Measurements from ENCODE around the gene PPP1R9A.

Gene PPP1R9A

GRCh38 chr7:94908323-94909178, 1.2 kb downstream of the PPP1R9A start:
- no peak for DNase-seq (ENCODE audit: low read depth, low spot score)
- no peak overlapping the region for H3K27ac ChIP-seq

GRCh38 chr7:94909179-94909466, 1.7 kb downstream of the PPP1R9A start:
- DNase-seq (ENCODE audit: low read depth, low spot score) = no peak
- no peak overlapping the region for H3K27ac ChIP-seq

- no peak for DNase-seq (ENCODE audit: low read depth, low spot score)
- no peak overlapping the region for H3K27ac ChIP-seq
Observed at GRCh38 chr7:94912085-94912484, 4.7 kb downstream of the PPP1R9A start.

- no peak for DNase-seq (ENCODE audit: low read depth, low spot score)
- H3K27ac ChIP-seq = no peak overlapping the region
Observed at GRCh38 chr7:94913391-94913790, 6.0 kb downstream of the PPP1R9A start.

GRCh38 chr7:94921911-94922310, 14.5 kb downstream of the PPP1R9A start:
- DNase-seq (ENCODE audit: low read depth, low spot score) = no peak
- H3K27ac ChIP-seq = no peak overlapping the region

- DNase-seq (ENCODE audit: low read depth, low spot score) = no peak
- H3K27ac ChIP-seq = no peak overlapping the region
Observed at GRCh38 chr7:94922457-94922856, 15.1 kb downstream of the PPP1R9A start.

GRCh38 chr7:94923412-94923811, 16.0 kb downstream of the PPP1R9A start:
- no peak for DNase-seq (ENCODE audit: low read depth, low spot score)
- no peak overlapping the region for H3K27ac ChIP-seq

GRCh38 chr7:94928168-94928707, 20.8 kb downstream of the PPP1R9A start:
- no peak overlapping the region for H3K27ac ChIP-seq
- DNase-seq (ENCODE audit: low read depth, low spot score) = no peak

GRCh38 chr7:94933256-94933990, 26.0 kb downstream of the PPP1R9A start:
- DNase-seq (ENCODE audit: low read depth, low spot score) = no peak
- no peak overlapping the region for H3K27ac ChIP-seq

- no peak overlapping the region for H3K27ac ChIP-seq
- DNase-seq (ENCODE audit: low read depth, low spot score) = no peak
Observed at GRCh38 chr7:94939395-94939794, 32.0 kb downstream of the PPP1R9A start.

- no peak for DNase-seq (ENCODE audit: low read depth, low spot score)
- H3K27ac ChIP-seq = no peak overlapping the region
Observed at GRCh38 chr7:94940241-94940640, 32.8 kb downstream of the PPP1R9A start.

- DNase-seq (ENCODE audit: low read depth, low spot score) = no peak
- H3K27ac ChIP-seq = no peak overlapping the region
Observed at GRCh38 chr7:94941844-94942632, 34.6 kb downstream of the PPP1R9A start.

GRCh38 chr7:94943134-94943533, 35.7 kb downstream of the PPP1R9A start:
- H3K27ac ChIP-seq = no peak overlapping the region
- no peak for DNase-seq (ENCODE audit: low read depth, low spot score)

GRCh38 chr7:94949532-94949931, 42.1 kb downstream of the PPP1R9A start:
- no peak overlapping the region for H3K27ac ChIP-seq
- DNase-seq (ENCODE audit: low read depth, low spot score) = peak; percentile 39

- DNase-seq (ENCODE audit: low read depth, low spot score) = no peak
- no peak overlapping the region for H3K27ac ChIP-seq
Observed at GRCh38 chr7:94955807-94956206, 48.4 kb downstream of the PPP1R9A start.

GRCh38 chr7:94957061-94957460, 49.7 kb downstream of the PPP1R9A start:
- no peak overlapping the region for H3K27ac ChIP-seq
- DNase-seq (ENCODE audit: low read depth, low spot score) = no peak

GRCh38 chr7:94962661-94963060, 55.3 kb downstream of the PPP1R9A start:
- no peak for DNase-seq (ENCODE audit: low read depth, low spot score)
- no peak overlapping the region for H3K27ac ChIP-seq

GRCh38 chr7:94969434-94970084, 62.2 kb downstream of the PPP1R9A start:
- H3K27ac ChIP-seq = no peak overlapping the region

GRCh38 chr7:94970085-94970576, 62.7 kb downstream of the PPP1R9A start:
- H3K27ac ChIP-seq = no peak overlapping the region
- no peak for DNase-seq (ENCODE audit: low read depth, low spot score)

More at GRCh38 chr7:94969434-94970084, 62.2 kb downstream of the PPP1R9A start:
- no peak for DNase-seq (ENCODE audit: low read depth, low spot score)

Measured in epithelial cell of prostate (primary cell).